GM12875 (cell line): Measurements from ENCODE around the gene TMEM59.

ENCODE experiments used
- H3K4me3 ChIP-seq: one replicate; pipeline ENCODE4 v1.5.1; 2011; ENCODE audit warnings: low read depth, low read length, control low read depth
- TF ChIP-seq, protein P1 (sequence below): IDR thresholded peaks from 2 replicates; pipeline ENCODE4 v1.5.1; 2011; ENCODE audit warnings: low read depth, mild to moderate bottlenecking, control low read depth, inconsistent platforms, low read length, moderate library complexity, borderline replicate concordance; ENCODE audit not compliant: insufficient read depth

Gene TMEM59

DNA sequence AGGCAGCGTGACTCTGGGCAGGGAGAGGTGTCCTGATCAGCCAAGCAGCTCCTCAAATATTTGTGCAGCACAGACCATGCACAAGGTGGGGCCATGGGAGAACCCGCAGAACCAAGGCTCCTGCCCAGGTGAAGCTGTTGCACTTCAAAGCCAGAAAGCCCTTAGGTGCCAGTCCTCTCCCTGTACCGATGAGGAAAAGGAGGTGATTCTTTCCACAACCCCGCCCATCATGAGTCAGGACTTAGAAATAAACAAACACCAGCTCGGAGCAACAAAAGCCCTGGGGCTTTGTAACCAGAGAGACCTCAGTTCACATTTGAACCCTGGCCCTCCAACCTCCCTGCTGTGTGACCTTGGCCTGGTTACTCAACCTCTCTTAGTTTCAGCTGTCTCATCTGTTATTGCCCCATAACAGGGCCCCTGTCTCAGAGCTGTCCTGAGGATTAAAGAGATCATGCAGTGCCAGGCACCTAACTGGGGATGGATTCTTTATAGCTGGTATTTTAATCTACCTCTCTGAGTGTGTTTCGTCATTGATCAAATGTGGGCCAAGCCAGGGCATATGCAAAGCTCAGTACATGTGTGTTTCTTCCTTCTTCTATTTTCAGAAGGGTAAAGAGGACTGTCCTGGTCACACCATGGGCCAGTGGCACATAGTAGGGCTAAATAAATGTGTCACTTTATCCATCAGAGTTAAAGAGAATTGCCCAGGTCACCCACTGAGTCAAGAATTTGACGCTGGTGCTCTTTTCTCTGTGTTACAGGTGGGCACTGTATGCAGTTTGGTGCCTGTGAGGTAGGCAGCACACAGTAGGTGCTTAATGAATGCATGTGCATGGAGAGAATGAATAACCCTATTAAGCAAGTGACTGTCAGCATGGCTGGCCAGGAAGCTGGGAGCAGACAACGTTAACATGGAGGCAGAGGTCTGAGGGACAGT is 36.4 kb downstream of the TMEM59 start:
- H3K4me3 ChIP-seq: no peak overlapping the region
- TF ChIP-seq, protein P1, sequence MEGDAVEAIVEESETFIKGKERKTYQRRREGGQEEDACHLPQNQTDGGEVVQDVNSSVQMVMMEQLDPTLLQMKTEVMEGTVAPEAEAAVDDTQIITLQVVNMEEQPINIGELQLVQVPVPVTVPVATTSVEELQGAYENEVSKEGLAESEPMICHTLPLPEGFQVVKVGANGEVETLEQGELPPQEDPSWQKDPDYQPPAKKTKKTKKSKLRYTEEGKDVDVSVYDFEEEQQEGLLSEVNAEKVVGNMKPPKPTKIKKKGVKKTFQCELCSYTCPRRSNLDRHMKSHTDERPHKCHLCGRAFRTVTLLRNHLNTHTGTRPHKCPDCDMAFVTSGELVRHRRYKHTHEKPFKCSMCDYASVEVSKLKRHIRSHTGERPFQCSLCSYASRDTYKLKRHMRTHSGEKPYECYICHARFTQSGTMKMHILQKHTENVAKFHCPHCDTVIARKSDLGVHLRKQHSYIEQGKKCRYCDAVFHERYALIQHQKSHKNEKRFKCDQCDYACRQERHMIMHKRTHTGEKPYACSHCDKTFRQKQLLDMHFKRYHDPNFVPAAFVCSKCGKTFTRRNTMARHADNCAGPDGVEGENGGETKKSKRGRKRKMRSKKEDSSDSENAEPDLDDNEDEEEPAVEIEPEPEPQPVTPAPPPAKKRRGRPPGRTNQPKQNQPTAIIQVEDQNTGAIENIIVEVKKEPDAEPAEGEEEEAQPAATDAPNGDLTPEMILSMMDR: no peak

DNA sequence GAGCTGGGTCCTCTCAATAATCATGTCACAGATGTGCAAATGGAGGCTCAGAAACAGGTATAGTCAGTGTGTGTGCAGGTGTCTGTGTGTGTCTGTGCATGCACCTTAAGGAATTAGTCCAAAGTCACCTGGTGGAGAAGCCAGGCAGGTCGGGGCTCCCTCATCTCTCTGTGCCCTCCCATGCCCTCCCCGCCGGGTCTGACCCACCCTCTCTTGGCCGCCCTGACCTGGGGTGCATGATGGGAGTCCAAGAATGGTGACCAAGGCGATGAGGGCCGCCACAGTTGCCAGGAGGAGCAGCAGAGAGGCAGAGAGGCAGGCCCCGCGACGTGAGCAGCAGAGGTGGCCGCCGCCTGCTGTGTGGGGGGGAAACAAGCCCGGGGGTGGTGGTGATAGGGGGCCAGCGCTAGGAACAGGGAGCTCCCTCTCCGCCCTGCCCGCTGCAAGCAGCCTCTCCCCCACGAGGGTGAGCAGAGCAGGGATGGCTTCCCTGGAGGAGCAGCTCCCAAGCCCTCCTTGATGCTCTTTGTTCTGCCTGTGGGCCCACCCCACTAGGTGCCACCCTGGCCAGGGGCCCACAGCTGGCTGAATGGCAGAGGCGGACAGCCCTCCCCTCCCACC is 38.9 kb downstream of the TMEM59 start:
- TF ChIP-seq, protein P1: no peak
- H3K4me3 ChIP-seq: no peak overlapping the region

DNA sequence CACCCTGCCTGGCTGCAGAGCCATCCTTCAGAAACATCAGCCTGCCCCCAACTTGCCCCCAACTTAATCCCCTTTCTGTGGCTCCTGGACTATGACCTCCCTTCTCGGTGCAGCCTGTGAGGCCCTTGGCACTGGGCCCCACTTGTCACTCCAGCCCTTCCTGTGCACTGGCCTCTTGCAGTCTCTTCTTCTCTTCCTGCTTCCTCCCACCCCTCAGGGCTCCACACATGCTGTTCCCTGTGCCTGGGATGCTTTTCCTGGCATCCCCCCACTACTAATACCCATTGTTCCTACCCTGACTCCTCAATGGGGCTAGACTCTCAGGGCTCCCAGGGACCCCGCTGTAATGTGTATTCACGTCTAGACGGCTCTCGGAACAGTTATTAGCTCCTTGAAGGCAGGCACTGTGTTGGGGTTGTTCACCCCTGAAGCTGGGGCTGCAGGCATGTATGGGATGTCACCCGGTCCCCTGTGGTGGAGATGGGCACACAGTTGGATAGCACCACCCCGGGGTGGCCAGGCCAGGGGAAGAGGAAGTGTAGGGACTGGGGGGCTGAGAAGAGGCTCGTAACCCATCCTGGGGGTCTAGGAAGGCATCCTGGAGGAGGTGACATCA is 39.5 kb downstream of the TMEM59 start:
- no peak overlapping the region for H3K4me3 ChIP-seq
- TF ChIP-seq, protein P1: no peak

DNA sequence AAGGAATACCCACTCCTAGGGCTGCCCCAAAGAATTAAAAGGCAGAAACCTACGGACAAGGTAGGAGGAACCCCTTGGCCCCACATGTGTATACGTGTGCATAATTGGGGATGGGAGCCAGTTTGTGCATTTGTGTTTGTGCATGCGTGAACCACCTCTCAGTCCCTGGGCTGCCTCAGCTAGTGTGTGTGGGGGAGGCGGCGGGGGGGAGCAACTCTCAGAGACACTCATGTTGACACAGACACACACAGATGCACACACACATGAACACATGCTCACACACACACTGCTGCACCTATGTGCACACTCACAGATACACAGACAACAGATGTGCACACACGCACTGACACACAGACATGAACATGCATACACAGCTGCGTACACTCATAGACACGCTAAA is 40.1 kb downstream of the TMEM59 start:
- H3K4me3 ChIP-seq: no peak overlapping the region
- TF ChIP-seq, protein P1: no peak

DNA sequence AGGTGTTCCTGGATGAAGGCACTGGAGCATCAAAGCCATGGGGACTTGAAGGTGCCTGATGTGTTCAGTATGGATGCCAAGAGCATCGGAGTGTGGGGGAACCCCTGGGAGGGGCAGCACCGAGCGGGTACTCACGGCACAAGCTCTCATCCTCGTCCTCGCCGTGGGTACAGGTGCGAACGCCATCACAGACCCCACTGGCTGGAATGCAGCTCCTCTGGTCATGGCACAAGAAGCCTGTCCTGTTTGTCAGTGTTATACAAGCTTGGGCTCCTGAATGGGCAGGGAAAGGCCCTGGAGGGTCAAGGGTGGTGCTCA is 41.0 kb downstream of the TMEM59 start:
- H3K4me3 ChIP-seq: no peak overlapping the region

DNA sequence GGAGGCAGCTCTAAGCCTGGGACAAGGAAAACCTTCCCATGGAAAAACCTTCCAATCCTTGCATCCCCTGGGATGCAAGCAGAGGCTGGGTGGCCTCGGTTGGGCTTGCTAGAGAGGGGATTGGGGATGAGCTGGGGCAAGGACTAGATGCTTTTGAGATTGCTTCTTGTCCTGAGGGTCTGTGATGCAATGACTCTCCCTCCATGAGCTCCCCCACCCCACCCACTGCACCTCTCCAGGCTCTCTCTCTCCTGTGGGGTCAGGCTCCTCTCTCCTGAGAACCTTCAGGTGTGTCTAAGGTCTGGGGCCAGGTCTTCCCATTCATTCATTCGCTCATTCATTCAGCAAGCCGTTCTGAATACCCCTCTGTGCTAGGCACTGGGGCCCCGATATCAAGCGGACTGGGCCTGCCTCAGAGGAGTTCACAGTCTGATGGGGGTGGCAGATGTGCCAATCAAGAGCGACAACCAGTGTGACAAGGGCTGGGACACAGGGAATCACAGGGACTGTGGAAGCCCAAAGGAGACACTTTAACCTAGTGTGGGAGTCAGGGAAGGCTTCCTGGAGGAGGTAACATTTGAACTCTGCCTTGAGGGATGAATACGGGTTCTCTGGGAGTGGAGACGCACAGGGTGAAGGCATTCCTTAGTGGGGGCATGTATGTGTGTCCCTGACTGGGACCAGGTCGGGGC is 41.5 kb downstream of the TMEM59 start:
- no peak overlapping the region for H3K4me3 ChIP-seq
- TF ChIP-seq, protein P1: no peak

More for the DNA sequence above, 41.0 kb downstream of the TMEM59 start:
- TF ChIP-seq, protein P1: no peak
